SK-N-SH (cell line): ENCODE measurements around the gene SMARCD1. TPM values are rescaled to one million over a fixed set of nuclear protein-coding genes. Genes with fewer than 3 reads are reported as not detected.

Source experiments
- CTCF ChIA-PET: fragments of 300-600, 350-600 bp; formaldehyde crosslinking; extraction: SDS; loops from one replicate; lab custom pipeline; 2021; lab: Yijun Ruan, JAX
- POLR2A ChIA-PET: fragments of 350-600 bp; sonication (Branson Sonifier 250); formaldehyde crosslinking; extraction: SDS; loops from one replicate; lab custom pipeline; 2020; ENCODE audit warnings: antibody characterized with exemption, inconsistent platforms; lab: Yijun Ruan, JAX
- DNase-seq: peaks from one replicate; pipeline ENCODE4 v3.0.0; 2012
- H2AFZ ChIP-seq: fragments of 200-600 bp; sonication (generic); 2 replicates; pipeline ENCODE4 v1.8.1; 2016; ENCODE audit warnings: antibody characterized with exemption, mild to moderate bottlenecking, low read depth
- H3F3A ChIP-seq: fragments of 200-600 bp; sonication (generic); replicated peaks from 2 replicates; pipeline ENCODE3; 2016; ENCODE audit warnings: antibody characterized with exemption, mild to moderate bottlenecking; ENCODE audit not compliant: insufficient read depth
- H3K27ac ChIP-seq, 2 experiments: fragments of 200-500 bp in 1 of 2; fragments of 200-600 bp in 1 of 2; sonication (Bioruptor generic) in 1 of 2; sonication (generic), shearing (Covaris generic) in 1 of 2; 2 replicates each; pipeline versions ENCODE4 v1.5.1 to v1.6.1; 2014 to 2016; ENCODE audit warnings: low read depth in 2 of 2, inconsistent platforms in 1 of 2, low read length in 1 of 2, mild to moderate bottlenecking in 1 of 2, mixed read lengths in 1 of 2
- H3K27me3 ChIP-seq: fragments of 200-600 bp; sonication (generic), shearing (Covaris generic); 2 replicates; pipeline ENCODE4 v1.6.1; 2016; ENCODE audit warnings: mixed run types; ENCODE audit not compliant: insufficient read depth
- H3K36me3 ChIP-seq, 2 experiments: fragments of 200-500 bp in 1 of 2; fragments of 200-600 bp in 1 of 2; sonication (Bioruptor generic) in 1 of 2; sonication (generic) in 1 of 2; replicated peaks in 1 of 2; 2 replicates each; pipeline versions ENCODE3 to v1.5.1; 2014 to 2016; ENCODE audit warnings: low read length in 1 of 2, mild to moderate bottlenecking in 1 of 2; ENCODE audit not compliant: insufficient read depth in 2 of 2, control insufficient read depth in 1 of 2
- H3K4me1 ChIP-seq, 2 experiments: fragments of 200-500 bp in 1 of 2; fragments of 200-600 bp in 1 of 2; sonication (Bioruptor generic) in 1 of 2; sonication (generic), shearing (Covaris generic) in 1 of 2; 2 replicates each; pipeline versions ENCODE4 v1.5.1 to v1.6.1; 2014 to 2016; ENCODE audit warnings: low read depth in 1 of 2, low read length in 1 of 2, mixed run types in 1 of 2; ENCODE audit not compliant: insufficient read depth in 2 of 2, control insufficient read depth in 1 of 2
- H3K4me2 ChIP-seq: fragments of 200-600 bp; sonication (generic), shearing (Covaris generic); 2 replicates; pipeline ENCODE4 v1.6.1; 2017; ENCODE audit warnings: mixed run types
- H3K4me3 ChIP-seq, 2 experiments: fragments of 200-500 bp in 1 of 2; fragments of 200-600 bp in 1 of 2; sonication (Bioruptor generic) in 1 of 2; sonication (generic), shearing (Covaris generic) in 1 of 2; 2 replicates each; pipeline versions ENCODE4 v1.5.1 to v1.8.1; 2014 to 2016; ENCODE audit warnings: low read depth in 2 of 2, inconsistent platforms in 1 of 2, low read length in 1 of 2, mild to moderate bottlenecking in 1 of 2, mixed read lengths in 1 of 2, moderate library complexity in 1 of 2
- H3K79me2 ChIP-seq: fragments of 200-600 bp; sonication (generic); 2 replicates; pipeline ENCODE4 v1.8.1; 2017; ENCODE audit warnings: mild to moderate bottlenecking; ENCODE audit not compliant: insufficient read depth
- H3K9ac ChIP-seq: fragments of 200-600 bp; sonication (generic); 2 replicates; pipeline ENCODE4 v1.6.1; 2017; ENCODE audit warnings: mixed run types
- H3K9me2 ChIP-seq: fragments of 200-600 bp; sonication (generic); 2 replicates; pipeline ENCODE4 v1.6.1; 2017; ENCODE audit warnings: mixed run types
- H3K9me3 ChIP-seq: fragments of 200-600 bp; sonication (generic); 2 replicates; pipeline ENCODE4 v1.6.1; 2017; ENCODE audit warnings: mixed run types, mild to moderate bottlenecking, moderate library complexity
- H4K20me1 ChIP-seq: fragments of 200-600 bp; sonication (generic); 2 replicates; pipeline ENCODE4 v1.6.1; 2017; ENCODE audit warnings: mild to moderate bottlenecking, mixed run types; ENCODE audit not compliant: insufficient read depth
- ELF1 ChIP-seq: IDR thresholded peaks from 2 replicates; pipeline ENCODE4 v1.4.0; 2012
- FOXM1 ChIP-seq: IDR thresholded peaks from 2 replicates; pipeline ENCODE4 v1.4.0; 2012; ENCODE audit warnings: low read depth, mild to moderate bottlenecking
- GABPA ChIP-seq: IDR thresholded peaks from 2 replicates; pipeline ENCODE4 v1.4.0; 2012; ENCODE audit warnings: low read depth, mild to moderate bottlenecking
- NRF1 ChIP-seq: IDR thresholded peaks from 2 replicates; pipeline ENCODE4 v1.6.1; 2012; ENCODE audit warnings: low read depth, mild to moderate bottlenecking, low read length
- RAD21 ChIP-seq: IDR thresholded peaks from 2 replicates; pipeline ENCODE4 v1.6.1; 2012; ENCODE audit warnings: mild to moderate bottlenecking, low read length
- RCOR1 ChIP-seq: fragments of 150-350 bp; IDR thresholded peaks from 2 replicates; pipeline ENCODE4 v1.6.1; 2017; ENCODE audit warnings: antibody characterized with exemption, low read length
- RFX5 ChIP-seq: IDR thresholded peaks from 2 replicates; pipeline ENCODE4 v1.6.1; 2012; ENCODE audit warnings: mild to moderate bottlenecking, improper control_type of control experiment, low read length
- SMC3 ChIP-seq: IDR thresholded peaks from 2 replicates; pipeline ENCODE4 v1.6.1; 2012; ENCODE audit warnings: low read depth, low read length, improper control_type of control experiment
- TCF12 ChIP-seq: IDR thresholded peaks from 2 replicates; pipeline ENCODE4 v1.4.0; 2012
- WGBS: methylation state at CpG from one replicate; pipeline ENCODE4 v1.1.6; 2017; ENCODE audit warnings: low lambda C conversion rate; 5-methylcytosine and 5-hydroxymethylcytosine counted together
- polyA plus RNA-seq, 3 experiments: library from polyadenylated mRNA; depleted of rRNA; stranded (reverse); fragments of >200 nt; gene quantifications; 2 replicates each; pipeline ENCODE4 v1.2.3, GENCODE V29; 2012
- TF ChIP-seq, protein P1 (sequence below): IDR thresholded peaks from 2 replicates; pipeline ENCODE4 v1.4.0; 2012; ENCODE audit warnings: low read depth
- TF ChIP-seq, protein P2 (sequence below): fragments of 200-600 bp; sonication (generic); IDR thresholded peaks from 2 replicates; pipeline ENCODE4 v1.6.1; 2017; ENCODE audit warnings: antibody characterized with exemption, mild to moderate bottlenecking, moderate library complexity

Gene SMARCD1
- polyA plus RNA-seq, 1 of the 3 experiments (the other 2 are of a cell fraction): 58.5 TPM

DNA sequence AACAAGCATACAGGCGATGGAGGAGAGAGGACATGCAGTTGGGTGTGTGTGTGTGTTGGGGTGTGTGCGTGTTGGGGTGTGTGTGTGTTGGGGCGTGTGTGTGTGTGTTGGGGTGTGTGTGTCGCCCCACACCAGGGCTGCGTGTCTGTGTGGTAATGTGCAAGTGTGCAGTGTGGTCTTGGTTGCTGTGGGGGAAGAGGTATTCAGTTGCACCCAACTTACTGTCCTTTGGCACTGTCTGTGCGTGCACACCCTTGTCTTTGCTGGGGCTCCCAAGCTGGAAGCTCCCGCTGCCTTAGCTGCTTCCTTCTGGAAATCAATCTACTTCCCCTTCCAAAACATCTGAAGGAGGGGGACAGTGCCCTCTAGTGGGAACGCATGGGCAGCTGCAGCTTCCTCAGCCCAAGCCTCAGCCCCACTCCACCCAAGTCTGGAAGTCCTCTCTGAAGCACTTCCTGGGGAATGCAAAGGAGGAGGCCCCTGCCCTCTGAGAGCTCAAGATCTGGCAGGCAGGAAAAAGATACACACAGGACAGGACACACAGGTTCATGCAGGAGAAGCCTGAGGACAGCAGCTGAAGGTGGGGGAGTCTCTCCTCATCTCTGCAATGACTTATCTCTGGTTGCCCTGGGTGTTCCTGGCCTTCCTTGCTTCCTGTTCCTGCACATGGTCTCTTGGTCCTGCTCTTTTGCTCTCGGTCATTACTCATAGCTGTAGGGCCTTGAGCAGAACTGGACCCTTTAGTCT lies 14.7 kb upstream of the SMARCD1 start:
- Histone ChIP-seq H3K79me2 (no peaks in the 10 kb centered on the region), H4K20me1 (no peaks in the 10 kb centered on the region), H3K9ac (no peak overlapping the region), H3F3A (no peaks in the 10 kb centered on the region), H3K4me3 (no peak overlapping the region; a peak in 1 of 4 replicates), H3K36me3 (no peaks in the 10 kb centered on the region), H3K9me2 (no peaks in the 10 kb centered on the region), H3K4me2 (no peak overlapping the region), H3K27ac (no peak overlapping the region), H3K9me3 (no peaks in the 10 kb centered on the region), H3K27me3 (no peaks in the 10 kb centered on the region), H2AFZ (peak overlapping the region; percentile 78), H3K4me1 (peaks cover 8 to 9% of the 10 kb centered on the region in 2 experiments; a peak in 2 of 4 replicates)
- peak; percentile 85 for DNase-seq
- WGBS: 47% methylated on average over 9 of the region's 9 CpGs
- CTCF ChIA-PET: interaction anchor here (0.6 to 37.6 kb wide), 73 partner anchors 10 to 412 kb away, joined by 3 to 1401 read pairs (median 4); partner anchors contain the start of genes AQP5, AQP6, ASIC1 and BCDIN3D
- POLR2A ChIA-PET: interaction anchor here (1.0 to 1.7 kb wide), 3 partner anchors 14 to 329 kb away, joined by 3 to 5 read pairs (median 4); partner anchors contain the start of genes SMARCD1 and TMBIM6
- TF ChIP-seq GABPA (peak; percentile 43; the same call in 1 of the 2 replicates), TCF12 (no peak), SMC3 (peak; percentile 96), NRF1 (peak; percentile 28; the same call in 1 of the 2 replicates), FOXM1 (no peak), RAD21 (peak; percentile 92)
- TF ChIP-seq, protein P1, sequence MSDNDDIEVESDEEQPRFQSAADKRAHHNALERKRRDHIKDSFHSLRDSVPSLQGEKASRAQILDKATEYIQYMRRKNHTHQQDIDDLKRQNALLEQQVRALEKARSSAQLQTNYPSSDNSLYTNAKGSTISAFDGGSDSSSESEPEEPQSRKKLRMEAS: no peak
- TF ChIP-seq, protein P2, sequence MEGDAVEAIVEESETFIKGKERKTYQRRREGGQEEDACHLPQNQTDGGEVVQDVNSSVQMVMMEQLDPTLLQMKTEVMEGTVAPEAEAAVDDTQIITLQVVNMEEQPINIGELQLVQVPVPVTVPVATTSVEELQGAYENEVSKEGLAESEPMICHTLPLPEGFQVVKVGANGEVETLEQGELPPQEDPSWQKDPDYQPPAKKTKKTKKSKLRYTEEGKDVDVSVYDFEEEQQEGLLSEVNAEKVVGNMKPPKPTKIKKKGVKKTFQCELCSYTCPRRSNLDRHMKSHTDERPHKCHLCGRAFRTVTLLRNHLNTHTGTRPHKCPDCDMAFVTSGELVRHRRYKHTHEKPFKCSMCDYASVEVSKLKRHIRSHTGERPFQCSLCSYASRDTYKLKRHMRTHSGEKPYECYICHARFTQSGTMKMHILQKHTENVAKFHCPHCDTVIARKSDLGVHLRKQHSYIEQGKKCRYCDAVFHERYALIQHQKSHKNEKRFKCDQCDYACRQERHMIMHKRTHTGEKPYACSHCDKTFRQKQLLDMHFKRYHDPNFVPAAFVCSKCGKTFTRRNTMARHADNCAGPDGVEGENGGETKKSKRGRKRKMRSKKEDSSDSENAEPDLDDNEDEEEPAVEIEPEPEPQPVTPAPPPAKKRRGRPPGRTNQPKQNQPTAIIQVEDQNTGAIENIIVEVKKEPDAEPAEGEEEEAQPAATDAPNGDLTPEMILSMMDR: peak; percentile 96

DNA sequence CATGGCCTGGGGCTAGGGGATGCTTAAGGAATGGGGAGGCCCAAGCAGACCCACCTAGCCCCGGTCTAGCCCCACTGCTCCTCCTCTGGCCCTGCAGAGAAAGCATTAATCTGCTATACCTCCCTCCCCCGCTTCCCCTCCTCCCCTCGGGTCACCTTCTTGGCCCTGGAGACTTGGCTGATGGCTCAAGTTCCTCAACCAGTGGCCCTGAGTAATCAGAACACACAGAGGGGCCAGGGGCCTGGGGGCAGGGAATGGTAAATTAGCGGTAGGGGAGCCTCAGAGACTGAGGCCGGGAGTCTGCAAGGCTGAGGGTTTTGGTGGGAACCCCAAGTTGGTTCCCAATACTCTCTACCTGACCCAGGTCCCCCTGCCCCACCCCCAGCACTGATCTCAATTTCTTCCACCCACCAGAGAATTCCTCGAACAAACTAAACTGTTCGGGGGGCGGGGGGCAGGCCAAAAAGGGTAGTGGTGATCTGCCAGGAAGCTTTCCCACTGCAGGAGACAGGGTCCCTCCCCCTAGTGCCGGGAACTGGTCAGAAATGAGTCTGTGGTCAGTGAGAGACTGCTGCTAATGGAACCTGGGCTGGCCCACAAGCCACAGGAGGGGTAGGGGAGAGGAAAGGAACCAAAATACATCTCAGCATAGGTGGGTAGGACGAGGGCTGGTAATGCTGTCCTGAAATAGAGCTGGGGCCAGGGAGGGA lies 12.8 kb upstream of the SMARCD1 start:
- H3K9ac ChIP-seq: no peak overlapping the region
- no peaks in the 10 kb centered on the region for H3K79me2 ChIP-seq
- WGBS: 93% methylated on average over 9 of the region's 10 CpGs
- POLR2A ChIA-PET: interaction anchor here (0.6 kb wide), 1 partner anchor 57 kb away, joined by 3 read pairs; no protein-coding TSS in a partner anchor
- H2AFZ ChIP-seq: no peak overlapping the region
- H3K4me2 ChIP-seq: no peak overlapping the region
- no peak for DNase-seq
- H3K4me1 ChIP-seq: peaks cover 0 to 10% of the 10 kb centered on the region in 2 experiments; a peak in 1 of 4 replicates
- H3K9me2 ChIP-seq: no peaks in the 10 kb centered on the region
- no peaks in the 10 kb centered on the region for H3F3A ChIP-seq
- no peak overlapping the region for H3K4me3 ChIP-seq
- H3K9me3 ChIP-seq: no peaks in the 10 kb centered on the region
- CTCF ChIA-PET: interaction anchor here (0.7 to 37.6 kb wide), 12 partner anchors 12 to 242 kb away, joined by 3 to 1401 read pairs (median 32); partner anchors contain the start of genes AQP5, AQP6, ASIC1 and COX14
- H4K20me1 ChIP-seq: no peaks in the 10 kb centered on the region
- no peaks in the 10 kb centered on the region for H3K27me3 ChIP-seq
- TF ChIP-seq RFX5: no peak
- TF ChIP-seq FOXM1: no peak
- no peak for TF ChIP-seq RCOR1
- TF ChIP-seq ELF1: no peak
- TF ChIP-seq, all 33 proteins: peak for 0
- H3K36me3 ChIP-seq: no peaks in the 10 kb centered on the region
- no peak overlapping the region for H3K27ac ChIP-seq
